HG03066 (cell line): Measurements from ENCODE around the gene PAX5.
"Not testable (repeated sequence)": the region's sequence is repeated elsewhere in the genome, so short reads cannot be mapped to it uniquely, and the experiment has no call there.

Experiments used
- ATAC-seq: cut with Tn5 transposase; IDR thresholded peaks from one replicate; pipeline ENCODE4 v1.9.1; 2021; ENCODE audit warnings: low read depth; ENCODE audit not compliant: unreplicated experiment

Gene PAX5

DNA sequence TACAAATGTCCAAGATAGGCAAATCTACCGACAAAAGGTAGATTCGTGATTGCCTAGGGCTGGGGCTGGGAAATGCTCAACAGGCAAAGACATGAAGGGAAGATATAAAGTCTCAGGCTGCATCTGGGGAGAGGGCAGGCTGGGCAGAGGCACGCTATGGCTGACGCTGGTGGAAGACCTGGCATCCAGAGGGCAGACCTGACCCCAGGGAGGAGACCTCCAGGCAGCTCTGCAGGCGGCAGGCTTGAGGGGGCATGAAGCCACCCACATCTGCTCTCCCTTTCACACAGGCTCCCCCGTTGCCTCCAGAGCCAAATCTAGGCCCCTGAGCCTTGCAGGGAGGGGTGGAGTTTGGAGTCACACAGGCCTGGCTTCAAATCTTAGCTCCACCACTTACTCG lies 145.5 kb downstream of the PAX5 start:
- no peak for ATAC-seq

DNA sequence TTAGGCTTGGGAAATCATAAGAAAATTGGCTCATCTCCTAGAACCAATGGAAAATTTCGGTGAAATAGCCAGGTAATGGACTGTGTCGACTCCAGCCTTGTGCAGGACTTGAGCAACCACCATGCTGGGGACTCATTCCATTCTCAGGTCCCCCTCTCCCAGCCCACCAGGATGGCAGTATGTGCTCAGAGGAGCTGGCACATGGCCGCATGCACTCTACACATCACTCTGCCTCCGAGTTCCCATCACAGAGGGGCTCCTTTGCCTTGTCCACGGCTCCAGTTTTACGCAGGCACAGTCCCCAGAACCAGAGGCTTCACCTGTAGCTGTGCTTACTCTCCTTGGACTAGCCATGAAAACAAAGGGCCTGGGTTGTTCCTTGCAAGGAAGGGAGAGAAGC lies 149.3 kb downstream of the PAX5 start:
- ATAC-seq, result no peak

DNA sequence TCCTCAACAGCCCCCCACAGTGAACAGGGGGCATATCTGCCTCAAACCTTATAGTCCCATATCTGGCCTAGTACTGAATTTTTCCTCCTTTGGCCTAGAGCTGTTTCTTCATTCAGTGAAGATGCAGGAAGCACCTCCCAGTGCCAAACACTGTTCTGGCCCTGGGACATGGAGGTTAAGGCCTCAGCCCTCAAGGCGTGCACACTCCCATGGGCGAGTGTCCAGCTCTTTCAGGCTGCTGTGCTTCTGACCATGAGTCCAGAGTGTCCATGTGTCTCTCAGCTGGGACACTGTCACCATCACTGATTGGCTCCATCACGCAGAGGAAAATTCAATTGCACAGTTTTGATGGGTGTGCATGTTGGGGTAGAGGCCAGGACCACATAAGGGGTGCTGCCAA lies 151.5 kb downstream of the PAX5 start:
- no peak for ATAC-seq

DNA sequence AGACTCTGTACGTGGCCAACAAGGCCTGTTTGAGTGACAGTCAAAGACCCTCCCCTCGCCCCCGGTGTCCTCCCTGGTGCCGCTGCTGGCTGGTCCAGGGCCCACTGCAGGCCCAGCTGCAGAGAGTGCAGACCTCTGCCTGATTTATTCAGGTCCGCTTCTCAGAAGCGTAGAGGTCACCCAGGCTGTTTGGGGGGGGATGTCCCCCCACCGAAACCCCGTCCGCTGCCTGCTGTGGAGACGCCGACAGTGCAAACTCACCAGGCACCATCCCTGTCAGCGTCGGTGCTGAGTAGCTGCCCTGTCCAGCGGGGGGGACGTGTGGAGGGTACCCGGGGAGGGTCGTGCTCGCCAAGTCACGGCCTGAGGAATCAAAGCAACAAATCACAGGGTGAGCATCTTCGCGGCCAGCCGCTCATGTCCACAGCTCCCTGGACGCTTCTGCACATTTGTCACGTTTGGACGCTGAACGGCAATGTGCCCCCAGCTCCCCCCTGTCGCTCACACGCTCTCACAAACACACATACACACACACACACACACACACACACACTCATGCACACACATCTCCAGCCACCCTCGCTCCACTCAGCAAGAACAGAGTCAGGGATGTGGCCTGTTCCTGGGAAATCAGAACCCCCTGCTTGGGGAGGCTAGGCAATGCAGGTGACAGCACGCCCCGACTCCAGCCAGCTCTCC lies 152.2 kb downstream of the PAX5 start:
- no peak for ATAC-seq

DNA sequence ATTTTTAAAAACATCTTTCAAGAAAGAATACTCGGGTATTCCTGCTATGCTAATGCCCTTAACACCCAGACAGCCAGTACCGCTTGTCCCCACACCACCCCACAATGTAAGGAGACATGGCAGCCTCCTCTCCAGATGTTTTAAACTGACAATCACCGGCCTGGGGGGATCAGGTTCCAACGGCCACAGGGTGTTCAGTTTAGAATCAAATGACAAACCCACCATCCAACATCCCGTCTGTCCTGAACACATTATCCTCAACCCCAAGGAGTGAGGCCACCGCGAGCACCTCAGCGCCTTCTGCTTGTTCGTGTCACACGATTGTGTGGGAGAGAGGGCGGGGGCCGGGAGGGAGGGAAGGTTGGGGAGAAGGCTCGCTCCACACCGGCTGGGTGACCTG lies 152.8 kb downstream of the PAX5 start:
- no peak for ATAC-seq

DNA sequence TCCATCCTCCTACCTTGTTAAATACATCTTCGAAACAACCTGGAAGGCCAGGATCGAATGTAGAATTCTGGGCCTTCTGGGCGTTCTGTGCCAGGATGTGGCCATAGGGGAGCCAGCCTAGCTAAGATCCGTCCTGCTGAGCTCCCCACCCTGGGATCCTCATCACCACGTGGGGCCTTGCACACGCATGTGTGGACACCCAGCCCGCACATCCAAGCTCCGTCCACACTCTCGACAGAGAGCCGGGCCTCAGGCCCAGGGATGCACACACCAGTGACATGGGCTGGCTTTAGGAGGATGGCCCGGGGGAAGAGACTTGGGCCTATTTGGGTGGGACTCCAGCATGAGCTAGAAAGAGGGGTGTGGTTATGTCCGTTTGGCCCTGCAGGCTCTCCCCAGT lies 154.0 kb downstream of the PAX5 start:
- no peak for ATAC-seq

DNA sequence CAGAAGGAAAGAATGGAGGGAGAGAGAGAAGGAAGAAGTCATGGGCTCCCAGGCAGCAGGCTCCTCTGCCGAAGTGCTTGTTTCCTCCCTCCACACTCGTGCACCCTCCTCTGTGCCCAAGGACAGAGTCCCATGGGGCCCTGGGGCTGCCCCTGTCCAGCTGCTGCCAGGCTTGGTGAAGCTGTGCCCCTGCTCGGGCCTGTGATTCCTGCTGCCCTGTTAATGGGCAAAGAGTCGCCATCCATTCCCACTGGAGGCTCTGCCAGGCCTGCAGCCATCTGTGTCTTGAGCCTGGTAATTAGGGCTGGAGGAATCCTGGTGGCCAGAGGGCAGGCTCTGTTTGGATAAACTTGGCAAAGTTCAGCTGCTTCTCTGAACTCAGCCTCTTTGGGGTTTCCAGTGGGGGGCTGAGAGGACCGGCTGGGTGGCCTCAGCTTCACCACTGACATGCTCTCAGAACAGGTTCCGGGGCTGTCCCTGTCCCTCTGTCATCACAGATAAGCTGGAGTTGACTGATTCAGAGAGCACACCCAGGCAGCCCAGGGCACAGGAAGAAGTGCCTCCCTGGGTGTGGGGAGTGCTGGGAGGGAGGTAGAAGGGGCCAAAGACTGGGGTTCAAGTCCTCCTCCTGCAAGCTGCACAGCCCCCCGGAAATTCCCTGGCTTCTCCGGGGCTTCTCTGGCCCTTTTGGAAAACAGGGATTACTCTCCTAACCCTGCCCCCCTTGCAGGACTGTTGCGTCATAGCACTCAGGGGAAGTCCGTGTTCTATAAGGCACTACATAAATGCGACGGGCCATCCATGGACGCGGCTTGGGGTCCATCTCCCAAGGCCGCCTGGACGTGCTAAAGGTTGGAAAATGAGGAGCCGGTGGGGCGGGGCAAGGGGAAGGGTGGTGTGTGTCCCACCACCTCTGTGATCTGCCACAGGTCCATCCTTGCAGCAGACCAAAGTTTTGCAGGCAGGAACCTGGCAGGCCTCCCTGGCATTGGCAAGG lies 154.8 kb downstream of the PAX5 start:
- ATAC-seq, result no peak

DNA sequence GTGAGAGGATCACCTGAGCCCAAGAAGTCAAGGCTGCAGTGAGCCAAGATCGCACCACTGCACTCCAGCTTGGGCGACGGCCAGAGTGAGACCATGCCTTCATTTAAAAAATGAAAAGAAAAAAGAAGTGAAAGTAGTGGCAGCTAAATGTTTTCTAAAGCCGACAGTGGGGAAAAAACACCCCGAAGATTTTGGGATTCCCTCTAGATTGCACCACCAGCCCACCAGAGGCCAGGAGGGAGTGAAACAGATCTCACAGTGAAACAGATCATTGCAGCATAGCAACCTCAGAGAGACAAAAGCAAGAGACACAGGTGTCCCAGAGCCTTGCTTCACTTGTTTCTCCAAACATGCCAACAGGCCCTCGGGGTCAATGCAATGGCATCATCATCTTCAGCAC lies 156.8 kb downstream of the PAX5 start:
- ATAC-seq, result no peak

DNA sequence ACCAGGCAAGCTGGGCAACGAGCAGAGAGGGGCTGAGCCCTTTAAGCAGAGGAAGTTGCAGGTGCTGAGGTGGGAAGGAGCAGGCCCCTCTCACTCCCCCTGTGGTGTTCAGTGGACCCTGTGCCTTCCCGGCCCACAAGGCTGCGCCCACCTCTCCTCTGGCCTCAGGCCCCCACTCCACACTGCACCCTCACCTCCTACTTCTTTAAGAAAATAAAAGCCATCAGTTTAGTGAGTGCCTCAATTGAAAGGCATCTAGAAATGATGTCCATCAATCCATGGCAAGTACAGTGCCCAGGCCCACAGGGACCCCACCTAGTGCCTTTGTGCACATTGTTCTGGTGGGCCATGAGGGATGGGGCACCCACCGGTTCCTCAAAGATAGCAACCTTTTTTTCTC lies 158.0 kb downstream of the PAX5 start:
- ATAC-seq, result no peak

DNA sequence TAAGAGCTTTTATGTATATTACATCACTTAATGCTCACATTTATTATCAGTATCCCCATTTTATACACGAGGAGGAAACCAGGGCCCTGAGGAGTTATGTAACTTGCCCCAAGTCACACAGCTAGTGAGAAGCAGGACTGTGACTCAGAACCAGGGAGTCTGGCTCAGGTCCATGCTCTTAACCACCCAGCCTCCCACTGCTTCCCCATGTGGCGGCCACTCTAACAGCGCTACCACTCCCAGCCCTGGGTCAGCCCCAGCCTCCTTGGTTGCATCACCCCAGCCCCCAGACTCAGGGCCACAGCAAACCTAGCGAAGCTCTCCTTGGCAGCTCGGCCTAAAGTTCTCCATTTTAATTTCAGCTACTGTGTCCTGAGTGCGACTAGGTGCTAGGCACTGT lies 159.1 kb downstream of the PAX5 start:
- no peak for ATAC-seq

DNA sequence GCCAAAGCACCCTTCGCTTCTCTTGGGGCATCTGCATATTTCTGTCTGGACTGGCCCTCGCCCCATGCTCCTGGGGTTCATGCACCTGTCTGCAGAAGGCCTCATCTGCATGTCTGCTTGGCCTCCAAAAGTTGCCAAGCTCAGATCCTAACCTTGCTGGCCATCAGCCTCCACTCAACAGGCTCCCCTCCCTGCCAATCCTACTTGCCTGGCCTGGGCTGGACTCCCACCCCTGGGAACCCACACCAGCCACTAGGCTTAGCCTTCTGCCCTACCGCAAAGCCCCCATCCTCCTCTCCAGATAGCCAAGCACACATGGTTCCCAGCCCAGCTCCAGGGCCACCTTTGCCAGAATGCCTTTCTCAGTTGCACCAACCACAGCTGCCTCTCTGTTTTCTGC lies 159.8 kb downstream of the PAX5 start:
- ATAC-seq, result no peak

DNA sequence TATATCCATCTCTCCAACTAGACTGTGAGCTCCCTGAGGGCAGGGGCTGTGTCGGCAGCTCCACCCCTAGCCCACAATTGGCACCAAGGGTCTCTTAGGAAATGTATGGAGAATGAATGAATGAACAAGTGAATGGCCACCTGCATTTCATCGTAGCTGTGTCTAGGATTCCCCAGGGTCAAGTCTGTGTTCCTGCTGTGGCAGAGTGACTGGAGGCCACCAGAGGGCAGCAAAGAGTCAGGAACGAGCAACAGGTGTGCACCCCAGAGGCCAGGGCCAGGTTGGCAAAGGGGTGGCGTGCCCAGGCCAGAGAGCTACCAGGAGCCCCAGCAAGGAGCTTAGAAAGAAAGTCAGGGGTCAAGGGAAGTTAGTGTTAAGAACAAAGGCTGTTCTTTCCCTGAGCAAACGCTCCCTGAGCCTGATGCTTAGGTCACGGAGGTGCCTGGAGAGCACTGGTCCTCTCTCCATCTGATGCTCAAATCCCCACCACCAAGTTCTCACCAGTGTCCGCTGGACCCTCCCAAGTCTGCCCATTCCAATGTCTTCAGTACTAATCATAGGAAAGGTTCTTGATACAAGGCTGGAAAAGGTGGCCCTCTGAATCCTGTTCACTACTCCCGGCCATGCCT lies 160.7 kb downstream of the PAX5 start:
- no peak for ATAC-seq

DNA sequence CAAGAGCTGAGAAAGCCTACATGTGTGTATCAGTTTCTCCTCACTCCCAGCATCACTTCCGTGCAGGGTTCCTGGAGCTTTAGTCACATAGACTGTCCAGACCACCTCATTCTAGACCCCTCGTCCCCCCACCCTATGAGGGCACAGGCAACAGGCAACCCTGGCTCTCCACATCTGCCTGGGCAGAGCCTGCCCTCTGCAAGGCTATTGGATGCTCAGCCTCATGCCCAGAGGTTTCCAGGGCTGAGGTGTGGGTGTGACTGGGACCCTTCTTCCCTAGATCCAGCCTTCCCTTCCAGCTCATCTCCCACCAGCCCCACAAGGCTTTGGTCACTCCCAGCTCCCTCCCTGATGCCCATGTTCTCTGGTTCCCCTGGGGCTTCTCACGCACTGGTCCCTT lies 161.4 kb downstream of the PAX5 start:
- no peak for ATAC-seq

DNA sequence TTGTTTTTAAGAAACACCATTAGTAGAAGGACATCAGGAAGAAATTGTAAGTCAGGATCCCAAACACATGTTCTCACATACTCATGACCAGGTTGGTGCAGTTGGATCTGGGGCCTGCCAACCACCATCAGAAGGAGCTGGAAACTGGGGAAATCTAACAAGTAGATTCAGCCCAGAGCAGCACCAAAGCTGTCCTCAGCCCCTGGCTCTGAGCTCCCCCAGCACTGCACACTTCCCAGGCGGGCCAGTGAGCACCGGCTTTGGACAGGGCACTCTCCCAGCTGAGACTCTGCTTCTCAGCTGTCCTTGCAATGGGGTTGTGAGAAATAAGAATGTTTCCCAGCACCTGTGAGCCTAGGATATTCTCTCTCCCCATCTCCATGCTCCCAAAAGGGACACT lies 162.5 kb downstream of the PAX5 start:
- no peak for ATAC-seq

DNA sequence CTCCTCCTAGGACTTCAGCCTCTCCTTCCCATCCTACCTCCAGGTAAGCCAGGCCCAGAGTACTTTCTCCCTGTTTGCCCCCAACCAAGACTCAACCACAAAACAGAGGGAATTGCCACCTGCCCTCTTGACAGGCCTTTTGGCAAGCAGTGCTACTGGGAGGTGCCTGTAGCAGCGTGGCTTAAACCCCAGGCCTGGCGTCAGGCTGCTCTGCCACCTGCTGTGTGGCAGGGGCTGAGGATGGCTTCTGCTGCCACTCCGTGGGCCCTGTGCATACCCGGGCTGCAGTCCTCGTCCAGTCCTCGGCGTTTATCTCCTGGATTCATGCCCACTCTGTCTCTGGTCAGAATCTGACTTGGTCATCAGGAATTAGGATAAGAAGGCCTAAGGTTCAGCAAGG lies 163.1 kb downstream of the PAX5 start:
- ATAC-seq, result no peak

DNA sequence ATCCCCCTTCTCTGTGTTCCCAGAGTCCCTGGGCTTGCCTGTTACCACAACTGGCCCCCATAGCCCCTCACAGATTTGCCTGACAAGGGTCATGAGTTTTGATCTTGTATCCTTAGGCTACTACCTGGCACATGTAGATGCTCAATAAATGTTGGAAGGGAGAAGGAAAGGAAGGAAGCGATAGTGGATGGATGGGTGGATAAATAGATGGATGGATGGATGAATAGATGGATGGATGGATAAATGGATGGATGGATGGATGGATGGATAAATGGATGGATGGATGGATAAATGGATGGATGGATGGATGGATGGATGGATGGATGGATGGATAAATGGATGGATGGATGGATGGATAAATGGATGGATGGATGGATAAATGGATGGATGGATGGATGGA lies 164.5 kb downstream of the PAX5 start:
- ATAC-seq, result not testable (repeated sequence)

DNA sequence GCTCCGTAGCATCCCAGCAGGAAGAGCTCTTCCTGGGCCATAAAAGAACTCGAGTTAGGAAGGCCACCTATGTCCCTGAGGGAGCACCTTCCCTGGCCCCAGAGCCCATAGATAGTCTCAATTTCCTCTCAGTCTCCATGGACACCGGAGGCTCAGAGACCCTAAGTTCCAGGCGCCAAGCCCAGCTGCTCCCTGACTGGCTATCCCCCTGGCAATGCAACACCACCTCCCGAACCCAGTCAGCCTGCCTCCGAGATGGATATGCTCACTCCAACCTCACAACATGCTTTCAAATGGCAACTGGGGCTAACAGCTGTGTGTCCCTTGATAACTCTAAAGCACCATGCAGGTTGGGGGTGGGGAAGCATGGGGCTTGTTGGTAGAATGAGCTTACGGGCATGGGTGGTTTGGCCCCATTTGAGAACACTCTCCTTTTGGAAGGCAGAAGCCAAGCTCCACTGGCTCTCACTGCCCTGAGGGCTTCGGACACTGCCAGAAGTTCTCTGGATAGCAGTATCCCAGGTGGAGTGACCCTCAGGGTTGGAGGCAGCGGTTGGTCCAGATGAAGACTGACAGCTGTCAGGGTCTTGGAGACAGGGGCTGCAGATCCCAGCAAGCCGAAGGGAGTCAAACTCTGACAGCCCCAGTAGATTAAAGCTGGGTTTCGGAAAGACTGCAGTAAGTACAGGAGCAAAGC lies 165.3 kb downstream of the PAX5 start:
- ATAC-seq, result no peak

DNA sequence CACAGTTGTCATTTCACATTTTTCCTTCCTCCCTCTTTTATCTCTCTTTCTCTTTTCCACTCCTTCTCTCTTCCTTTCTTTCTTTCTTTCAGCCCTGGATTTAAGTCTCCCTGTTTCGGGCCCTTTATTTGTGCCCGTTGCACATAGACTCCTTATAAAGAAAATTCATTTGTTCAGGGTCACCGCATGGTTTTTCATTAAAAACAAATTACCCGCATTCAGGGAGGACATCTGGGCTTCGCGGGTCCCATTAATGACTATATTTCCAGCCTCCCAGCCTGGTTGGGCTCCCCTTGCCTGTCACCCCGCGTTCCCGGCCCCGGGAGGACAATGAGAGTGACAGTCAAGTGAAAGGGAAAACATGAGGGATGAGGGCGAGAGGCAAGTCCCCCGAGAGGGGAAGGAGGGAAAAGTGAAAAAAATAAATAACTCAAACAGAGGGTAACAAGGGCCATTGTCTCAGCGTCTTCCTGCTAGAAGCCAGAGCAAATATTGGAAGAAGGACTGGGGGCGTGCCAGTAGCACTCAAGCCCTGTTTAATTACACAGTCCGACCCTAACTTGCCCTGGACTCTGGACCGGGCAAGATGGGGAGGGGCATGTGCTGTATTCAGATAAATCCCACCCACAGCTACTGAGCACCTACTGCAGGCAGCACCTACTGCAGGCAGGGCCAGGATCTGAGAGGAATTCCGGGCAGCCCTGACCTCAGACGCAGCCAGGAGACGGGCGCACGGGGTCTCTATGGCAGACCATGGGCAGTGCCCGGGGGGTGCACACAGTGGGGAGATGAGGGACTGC lies 166.2 kb downstream of the PAX5 start:
- ATAC-seq, result no peak

DNA sequence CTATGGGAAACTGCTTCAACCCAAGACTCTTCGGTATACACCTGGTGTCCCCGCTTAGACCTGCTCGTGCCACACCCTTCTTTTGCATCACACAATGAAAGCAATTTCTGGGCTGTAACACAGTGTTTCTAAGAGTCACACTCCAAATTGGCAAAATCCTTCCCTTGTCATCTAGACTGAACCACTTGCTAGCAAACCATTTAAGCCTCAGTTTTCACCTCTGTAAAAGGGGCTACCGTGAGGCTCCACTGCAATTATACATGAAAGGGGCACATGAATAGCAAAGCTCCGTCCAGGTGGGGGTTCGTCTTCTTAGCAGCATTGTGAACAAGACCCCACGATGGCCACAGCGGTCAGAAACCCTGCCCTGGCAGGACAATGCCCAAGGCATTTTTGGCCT lies 166.8 kb downstream of the PAX5 start:
- ATAC-seq, result no peak

DNA sequence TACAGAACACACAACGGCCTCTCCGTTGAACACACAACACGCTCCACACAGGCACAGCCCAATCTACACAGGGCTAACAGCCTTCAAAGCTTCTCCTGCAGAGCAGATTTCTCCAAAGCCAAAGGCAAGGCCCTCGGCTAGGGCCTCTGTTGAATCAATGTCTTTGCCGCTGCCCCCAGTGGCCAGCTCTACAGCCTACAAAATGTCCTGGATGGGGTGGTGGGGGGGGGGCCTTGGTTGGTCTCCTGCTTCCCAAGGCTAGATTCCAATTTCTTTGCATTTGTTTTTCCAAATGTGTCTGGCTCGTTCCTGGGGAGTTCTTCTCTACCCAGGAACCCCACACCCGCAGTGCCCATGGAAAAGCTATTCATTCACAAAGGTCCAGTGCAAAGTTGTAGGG lies 167.2 kb downstream of the PAX5 start:
- ATAC-seq, result no peak
